Measurements from ENCODE around the gene KCNJ13. TPM values are rescaled to one million over a fixed set of nuclear protein-coding genes. Genes with fewer than 3 reads are reported as not detected.

KCNJ13 gene
- total RNA-seq, 3 donors from 2014 or later (not counting 1 experiment from before 2014, with no cell fraction given), result not detected

DNA sequence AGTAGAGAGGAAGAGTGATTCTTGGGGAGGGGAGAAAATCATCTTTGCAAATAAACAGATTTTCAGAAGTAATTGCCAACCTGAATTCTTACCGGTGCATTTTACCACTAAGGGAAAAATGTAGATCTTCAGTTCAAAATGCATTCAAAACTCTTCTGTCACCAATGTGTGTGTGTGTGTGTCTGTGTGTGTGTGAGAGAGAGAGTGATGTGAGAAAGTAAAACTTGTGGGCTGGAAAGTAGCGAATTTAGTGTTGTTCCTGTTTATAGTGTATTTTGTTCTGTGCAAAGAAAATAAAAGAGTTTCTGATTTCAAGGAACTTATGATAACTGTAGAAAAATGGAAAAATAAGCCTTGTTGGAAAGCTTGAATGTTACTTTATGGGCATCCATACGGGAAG lies 27.0 kb downstream of the KCNJ13 start:
- no peak overlapping the region for H3K4me3 Mint-ChIP-seq

GRCh38 chr2:232748038-232748437 lies 28.3 kb downstream of the KCNJ13 start:
- intact Hi-C loops (cut with micrococcal nuclease), result no loop called here
- ATAC-seq, result no peak
- Histone ChIP-seq H3K27me3 (ENCODE audit: control insufficient read depth, insufficient read depth, low read length) (no peaks in the 10 kb centered on the region), H3K36me3 (ENCODE audit: control insufficient read depth, insufficient read depth, low read length) (peaks cover 45% of the 10 kb centered on the region), H3K9me3 (ENCODE audit: control insufficient read depth, insufficient read depth, low read length) (no peaks in the 10 kb centered on the region), H3K4me3 (ENCODE audit: low read length) (no peak overlapping the region), H3K4me1 (ENCODE audit: control insufficient read depth, insufficient read depth, low read length) (no peaks in the 10 kb centered on the region), H3K27ac (ENCODE audit: low read length) (no peak overlapping the region)
- no peak for DNase-seq
- Mint-ChIP-seq H3K4me1 (peaks cover 1 to 5% of the 10 kb centered on the region in 2 donors), H3K4me3 (no peak overlapping the region), H3K36me3 (peaks cover 17% of the 10 kb centered on the region), H3K9me3 (no peaks in the 10 kb centered on the region), H3K27me3 (ENCODE audit: low read depth in 2 of 2) (no peaks in the 10 kb centered on the region), H3K27ac (peak overlapping the region in 1 of 2 donors; percentile 12)
- WGBS (ENCODE audit: insufficient coverage), result 98% methylated on average over 3 of the region's 3 CpGs
- TF ChIP-seq CTCF (IDR thresholded peaks at IDR 0.05), result no peak

More for the DNA sequence above, 27.0 kb downstream of the KCNJ13 start:
- H3K4me1 Mint-ChIP-seq, result peaks cover 0 to 5% of the 10 kb centered on the region in 2 donors
- ATAC-seq, result no peak
- Histone ChIP-seq H3K27me3 (ENCODE audit: control insufficient read depth, insufficient read depth, low read length) (no peaks in the 10 kb centered on the region), H3K4me3 (ENCODE audit: low read length) (no peak overlapping the region), H3K4me1 (ENCODE audit: control insufficient read depth, insufficient read depth, low read length) (no peaks in the 10 kb centered on the region), H3K9me3 (ENCODE audit: control insufficient read depth, insufficient read depth, low read length) (no peaks in the 10 kb centered on the region), H3K36me3 (ENCODE audit: control insufficient read depth, insufficient read depth, low read length) (peaks cover 49% of the 10 kb centered on the region), H3K27ac (ENCODE audit: low read length) (no peak overlapping the region)
- intact Hi-C loops (cut with micrococcal nuclease), result no loop called here
- no peak for TF ChIP-seq CTCF (IDR thresholded peaks at IDR 0.05)
- H3K9me3 Mint-ChIP-seq, result no peaks in the 10 kb centered on the region
- no peak for DNase-seq
- no peaks in the 10 kb centered on the region for H3K27me3 Mint-ChIP-seq (ENCODE audit: low read depth in 2 of 2)
- peak overlapping the region in 1 of 2 donors; percentile 11 for H3K27ac Mint-ChIP-seq
- 76% methylated on average over 3 of the region's 3 CpGs for WGBS (ENCODE audit: insufficient coverage)
- H3K36me3 Mint-ChIP-seq, result peaks cover 17% of the 10 kb centered on the region

- peaks cover 17% of the 10 kb centered on the region for H3K36me3 Mint-ChIP-seq
- no peak overlapping the region for H3K4me3 ChIP-seq (ENCODE audit: low read length)
- no peaks in the 10 kb centered on the region for H3K4me1 ChIP-seq (ENCODE audit: control insufficient read depth, insufficient read depth, low read length)
- intact Hi-C loops (cut with micrococcal nuclease), result no loop called here
- no peaks in the 10 kb centered on the region for H3K9me3 ChIP-seq (ENCODE audit: control insufficient read depth, insufficient read depth, low read length)
- peaks cover 22% of the 10 kb centered on the region for H3K36me3 ChIP-seq (ENCODE audit: control insufficient read depth, insufficient read depth, low read length)
- peaks cover 25% of the 10 kb centered on the region in 2 donors for H3K4me1 Mint-ChIP-seq
- no CpG with 5 or more reads among the region's 1 CpG for WGBS (ENCODE audit: insufficient coverage)
- no peak overlapping the region for H3K4me3 Mint-ChIP-seq
- H3K27me3 ChIP-seq (ENCODE audit: control insufficient read depth, insufficient read depth, low read length), result no peaks in the 10 kb centered on the region
- TF ChIP-seq CTCF (IDR thresholded peaks at IDR 0.05), result no peak
- DNase-seq (no peak), ATAC-seq (no peak)
- H3K27me3 Mint-ChIP-seq (ENCODE audit: low read depth in 2 of 2), result no peaks in the 10 kb centered on the region
- H3K27ac Mint-ChIP-seq, result no peak overlapping the region
- no peak overlapping the region for H3K27ac ChIP-seq (ENCODE audit: low read length)
- no peaks in the 10 kb centered on the region for H3K9me3 Mint-ChIP-seq
These were observed 31.4 kb downstream of the KCNJ13 start for GRCh38 chr2:232744963-232745362.

- ATAC-seq (no peak), DNase-seq (no peak)
- Mint-ChIP-seq H3K9me3 (no peaks in the 10 kb centered on the region), H3K4me1 (peaks cover 19 to 30% of the 10 kb centered on the region in 2 donors), H3K36me3 (peaks cover 8% of the 10 kb centered on the region), H3K27ac (peak overlapping the region in 1 of 2 donors; percentile 46), H3K27me3 (ENCODE audit: low read depth in 2 of 2) (no peaks in the 10 kb centered on the region), H3K4me3 (no peak overlapping the region)
- no peaks in the 10 kb centered on the region for H3K4me1 ChIP-seq (ENCODE audit: control insufficient read depth, insufficient read depth, low read length)
- no peaks in the 10 kb centered on the region for H3K9me3 ChIP-seq (ENCODE audit: control insufficient read depth, insufficient read depth, low read length)
- no peak for TF ChIP-seq CTCF (IDR thresholded peaks at IDR 0.05)
- no peaks in the 10 kb centered on the region for H3K27me3 ChIP-seq (ENCODE audit: control insufficient read depth, insufficient read depth, low read length)
- H3K4me3 ChIP-seq (ENCODE audit: low read length), result no peak overlapping the region
- peaks cover 10% of the 10 kb centered on the region for H3K36me3 ChIP-seq (ENCODE audit: control insufficient read depth, insufficient read depth, low read length)
- intact Hi-C loops (cut with micrococcal nuclease), result no loop called here
- H3K27ac ChIP-seq (ENCODE audit: low read length), result no peak overlapping the region
- WGBS (ENCODE audit: insufficient coverage), result 100% methylated on average over 2 of the region's 3 CpGs
These were observed 34.4 kb downstream of the KCNJ13 start for GRCh38 chr2:232741972-232742371.
